ENCODE data around the gene CPEB3.

GRCh38 chr10:92068900-92069299 lies 222.0 kb downstream of the CPEB3 start:
- TF ChIP-seq CTCF (IDR thresholded peaks at IDR 0.05; ENCODE audit: low read length) (no peak), EZH2 (IDR thresholded peaks at IDR 0.05; ENCODE audit: borderline replicate concordance, low read length) (no peak)
